ENCODE results near the gene ERI2.

Gene ERI2

DNA sequence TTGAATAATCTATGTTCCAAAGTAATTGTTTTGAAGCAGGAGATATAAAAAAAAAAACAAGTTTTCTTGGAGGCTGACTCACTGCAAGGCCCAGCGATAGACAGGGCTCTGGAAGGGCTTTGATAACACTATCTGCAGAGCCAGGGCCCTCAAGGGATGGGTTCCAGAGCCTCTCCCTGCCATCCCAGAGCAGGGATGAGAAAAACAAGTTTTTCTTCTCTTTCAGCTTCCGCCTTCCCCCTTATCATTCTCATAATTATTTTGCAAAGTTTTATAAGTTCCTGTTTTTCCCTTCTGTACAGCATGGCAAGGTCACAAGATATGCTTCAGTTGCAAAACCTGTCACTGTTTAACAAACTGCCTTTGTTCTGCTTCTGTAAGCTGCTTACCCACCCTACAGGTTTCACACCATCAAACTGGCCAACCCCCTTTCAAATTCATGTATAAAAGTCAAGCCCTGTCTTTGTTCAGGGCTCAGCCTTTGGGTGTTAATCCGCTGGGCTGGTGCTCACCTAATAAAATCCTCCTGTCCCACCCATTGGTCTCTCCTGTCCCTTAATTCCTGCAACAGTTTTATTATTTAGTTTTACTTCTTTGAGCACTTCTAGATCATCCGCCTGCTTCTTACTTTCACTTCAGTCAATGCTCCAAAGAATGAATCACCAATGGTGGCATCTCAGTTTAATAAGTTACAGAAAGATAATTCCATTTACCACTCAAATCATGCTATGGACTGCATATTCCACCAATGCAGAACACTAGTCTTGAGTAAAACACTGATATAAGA lies 59.0 kb downstream of the ERI2 start:
- Histone ChIP-seq H3K4me1 (ENCODE audit: control insufficient read depth, insufficient read depth, low read length) (no peaks in the 10 kb centered on the region), H3K9me3 (ENCODE audit: control insufficient read depth, insufficient read depth, low read depth, low read length) (no peaks in the 10 kb centered on the region), H3K36me3 (ENCODE audit: control insufficient read depth in 2 of 2, insufficient read depth in 1 of 2, low read length in 2 of 2) (no peaks in the 10 kb centered on the region), H3K4me3 (ENCODE audit: low read depth, low read length) (no peak overlapping the region), H3K27ac (ENCODE audit: extremely low read depth, low read depth, low read length) (no peak overlapping the region)
- TF ChIP-seq ZNF521 (tag by site-specific recombination; IDR thresholded peaks at IDR 0.05) (no peak), ZNF626 (tag by site-specific recombination; IDR thresholded peaks at IDR 0.05) (peak; percentile 79; the same call in 1 of the 2 replicates), SETDB1 (IDR thresholded peaks at IDR 0.05; ENCODE audit: insufficient read length, low read length) (peak; percentile 85)
- TF ChIP-seq, protein P1, sequence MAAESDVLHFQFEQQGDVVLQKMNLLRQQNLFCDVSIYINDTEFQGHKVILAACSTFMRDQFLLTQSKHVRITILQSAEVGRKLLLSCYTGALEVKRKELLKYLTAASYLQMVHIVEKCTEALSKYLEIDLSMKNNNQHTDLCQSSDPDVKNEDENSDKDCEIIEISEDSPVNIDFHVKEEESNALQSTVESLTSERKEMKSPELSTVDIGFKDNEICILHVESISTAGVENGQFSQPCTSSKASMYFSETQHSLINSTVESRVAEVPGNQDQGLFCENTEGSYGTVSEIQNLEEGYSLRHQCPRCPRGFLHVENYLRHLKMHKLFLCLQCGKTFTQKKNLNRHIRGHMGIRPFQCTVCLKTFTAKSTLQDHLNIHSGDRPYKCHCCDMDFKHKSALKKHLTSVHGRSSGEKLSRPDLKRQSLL (tag by site-specific recombination; IDR thresholded peaks at IDR 0.05): no peak
- TF ChIP-seq, protein P2, sequence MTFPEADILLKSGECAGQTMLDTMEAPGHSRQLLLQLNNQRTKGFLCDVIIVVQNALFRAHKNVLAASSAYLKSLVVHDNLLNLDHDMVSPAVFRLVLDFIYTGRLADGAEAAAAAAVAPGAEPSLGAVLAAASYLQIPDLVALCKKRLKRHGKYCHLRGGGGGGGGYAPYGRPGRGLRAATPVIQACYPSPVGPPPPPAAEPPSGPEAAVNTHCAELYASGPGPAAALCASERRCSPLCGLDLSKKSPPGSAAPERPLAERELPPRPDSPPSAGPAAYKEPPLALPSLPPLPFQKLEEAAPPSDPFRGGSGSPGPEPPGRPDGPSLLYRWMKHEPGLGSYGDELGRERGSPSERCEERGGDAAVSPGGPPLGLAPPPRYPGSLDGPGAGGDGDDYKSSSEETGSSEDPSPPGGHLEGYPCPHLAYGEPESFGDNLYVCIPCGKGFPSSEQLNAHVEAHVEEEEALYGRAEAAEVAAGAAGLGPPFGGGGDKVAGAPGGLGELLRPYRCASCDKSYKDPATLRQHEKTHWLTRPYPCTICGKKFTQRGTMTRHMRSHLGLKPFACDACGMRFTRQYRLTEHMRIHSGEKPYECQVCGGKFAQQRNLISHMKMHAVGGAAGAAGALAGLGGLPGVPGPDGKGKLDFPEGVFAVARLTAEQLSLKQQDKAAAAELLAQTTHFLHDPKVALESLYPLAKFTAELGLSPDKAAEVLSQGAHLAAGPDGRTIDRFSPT (tag by site-specific recombination; IDR thresholded peaks at IDR 0.05): no peak
- CTCF ChIA-PET: no interaction called here
- POLR2A ChIA-PET: no interaction called here

DNA sequence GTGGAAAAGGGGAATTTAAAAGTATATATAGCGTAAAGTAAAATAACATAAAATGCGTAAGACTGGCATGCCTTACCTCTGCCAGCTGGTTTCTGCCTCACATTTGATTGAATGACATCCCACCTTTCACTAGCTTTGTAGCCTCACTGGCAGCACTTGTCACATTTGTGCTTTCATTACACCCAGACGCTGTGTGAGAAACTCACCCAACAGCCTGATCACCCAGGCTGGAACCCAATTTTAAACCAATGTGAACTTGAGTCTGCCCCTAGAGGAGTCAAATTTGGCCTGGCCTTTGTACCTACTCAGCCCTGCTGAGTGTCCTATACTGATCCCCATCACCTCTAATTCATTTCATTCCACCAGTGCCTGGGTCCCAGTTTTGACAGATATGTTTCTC lies 59.8 kb downstream of the ERI2 start:
- H3K4me3 ChIP-seq (ENCODE audit: low read depth, low read length): no peak overlapping the region
- ChIA-PET POLR2A (no interaction called here), CTCF (no interaction called here)

More for the DNA sequence above, 59.8 kb downstream of the ERI2 start:
- H3K4me1 ChIP-seq (ENCODE audit: control insufficient read depth, insufficient read depth, low read length): no peaks in the 10 kb centered on the region
- no peak overlapping the region for H3K27ac ChIP-seq (ENCODE audit: extremely low read depth, low read depth, low read length)
- TF ChIP-seq ZNF391 (tag by site-specific recombination; IDR thresholded peaks at IDR 0.05; ENCODE audit: borderline replicate concordance, low read depth): no peak
- TF ChIP-seq, protein P3, sequence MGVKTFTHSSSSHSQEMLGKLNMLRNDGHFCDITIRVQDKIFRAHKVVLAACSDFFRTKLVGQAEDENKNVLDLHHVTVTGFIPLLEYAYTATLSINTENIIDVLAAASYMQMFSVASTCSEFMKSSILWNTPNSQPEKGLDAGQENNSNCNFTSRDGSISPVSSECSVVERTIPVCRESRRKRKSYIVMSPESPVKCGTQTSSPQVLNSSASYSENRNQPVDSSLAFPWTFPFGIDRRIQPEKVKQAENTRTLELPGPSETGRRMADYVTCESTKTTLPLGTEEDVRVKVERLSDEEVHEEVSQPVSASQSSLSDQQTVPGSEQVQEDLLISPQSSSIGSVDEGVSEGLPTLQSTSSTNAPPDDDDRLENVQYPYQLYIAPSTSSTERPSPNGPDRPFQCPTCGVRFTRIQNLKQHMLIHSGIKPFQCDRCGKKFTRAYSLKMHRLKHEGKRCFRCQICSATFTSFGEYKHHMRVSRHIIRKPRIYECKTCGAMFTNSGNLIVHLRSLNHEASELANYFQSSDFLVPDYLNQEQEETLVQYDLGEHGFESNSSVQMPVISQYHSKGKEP (tag by site-specific recombination; IDR thresholded peaks at IDR 0.05): no peak
- no peak for TF ChIP-seq ZNF132 (tag by site-specific recombination; IDR thresholded peaks at IDR 0.05; ENCODE audit: borderline replicate concordance)
- TF ChIP-seq ZFP37 (tag by site-specific recombination; IDR thresholded peaks at IDR 0.05): no peak
- no peak for TF ChIP-seq ZFP41 (tag by site-specific recombination; IDR thresholded peaks at IDR 0.05; ENCODE audit: borderline replicate concordance)
- TF ChIP-seq SP3 (tag by site-specific recombination; IDR thresholded peaks at IDR 0.05): no peak
- TF ChIP-seq GLI4 (tag by site-specific recombination; IDR thresholded peaks at IDR 0.05): no peak
- TF ChIP-seq, protein P4, sequence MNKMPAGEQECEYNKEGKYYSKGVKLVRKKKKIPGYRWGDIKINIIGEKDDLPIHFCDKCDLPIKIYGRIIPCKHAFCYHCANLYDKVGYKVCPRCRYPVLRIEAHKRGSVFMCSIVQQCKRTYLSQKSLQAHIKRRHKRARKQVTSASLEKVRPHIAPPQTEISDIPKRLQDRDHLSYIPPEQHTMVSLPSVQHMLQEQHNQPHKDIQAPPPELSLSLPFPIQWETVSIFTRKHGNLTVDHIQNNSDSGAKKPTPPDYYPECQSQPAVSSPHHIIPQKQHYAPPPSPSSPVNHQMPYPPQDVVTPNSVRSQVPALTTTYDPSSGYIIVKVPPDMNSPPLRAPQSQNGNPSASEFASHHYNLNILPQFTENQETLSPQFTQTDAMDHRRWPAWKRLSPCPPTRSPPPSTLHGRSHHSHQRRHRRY (tag by site-specific recombination; IDR thresholded peaks at IDR 0.05): no peak
- TF ChIP-seq ZNF521 (tag by site-specific recombination; IDR thresholded peaks at IDR 0.05): no peak
- TF ChIP-seq, protein P5, sequence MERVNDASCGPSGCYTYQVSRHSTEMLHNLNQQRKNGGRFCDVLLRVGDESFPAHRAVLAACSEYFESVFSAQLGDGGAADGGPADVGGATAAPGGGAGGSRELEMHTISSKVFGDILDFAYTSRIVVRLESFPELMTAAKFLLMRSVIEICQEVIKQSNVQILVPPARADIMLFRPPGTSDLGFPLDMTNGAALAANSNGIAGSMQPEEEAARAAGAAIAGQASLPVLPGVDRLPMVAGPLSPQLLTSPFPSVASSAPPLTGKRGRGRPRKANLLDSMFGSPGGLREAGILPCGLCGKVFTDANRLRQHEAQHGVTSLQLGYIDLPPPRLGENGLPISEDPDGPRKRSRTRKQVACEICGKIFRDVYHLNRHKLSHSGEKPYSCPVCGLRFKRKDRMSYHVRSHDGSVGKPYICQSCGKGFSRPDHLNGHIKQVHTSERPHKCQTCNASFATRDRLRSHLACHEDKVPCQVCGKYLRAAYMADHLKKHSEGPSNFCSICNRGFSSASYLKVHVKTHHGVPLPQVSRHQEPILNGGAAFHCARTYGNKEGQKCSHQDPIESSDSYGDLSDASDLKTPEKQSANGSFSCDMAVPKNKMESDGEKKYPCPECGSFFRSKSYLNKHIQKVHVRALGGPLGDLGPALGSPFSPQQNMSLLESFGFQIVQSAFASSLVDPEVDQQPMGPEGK (tag by site-specific recombination; IDR thresholded peaks at IDR 0.05): no peak
- no peak for TF ChIP-seq SP7 (tag by site-specific recombination; IDR thresholded peaks at IDR 0.05)
- no peak for TF ChIP-seq MYNN (tag by site-specific recombination; IDR thresholded peaks at IDR 0.05; ENCODE audit: borderline replicate concordance)
- TF ChIP-seq GLI2 (tag by site-specific recombination; IDR thresholded peaks at IDR 0.05; ENCODE audit: borderline replicate concordance, low read depth): no peak
- TF ChIP-seq FEZF1 (tag by site-specific recombination; IDR thresholded peaks at IDR 0.05): no peak
- TF ChIP-seq ZNF221 (tag by site-specific recombination; IDR thresholded peaks at IDR 0.05; ENCODE audit: borderline replicate concordance): no peak
- TF ChIP-seq, protein P6, sequence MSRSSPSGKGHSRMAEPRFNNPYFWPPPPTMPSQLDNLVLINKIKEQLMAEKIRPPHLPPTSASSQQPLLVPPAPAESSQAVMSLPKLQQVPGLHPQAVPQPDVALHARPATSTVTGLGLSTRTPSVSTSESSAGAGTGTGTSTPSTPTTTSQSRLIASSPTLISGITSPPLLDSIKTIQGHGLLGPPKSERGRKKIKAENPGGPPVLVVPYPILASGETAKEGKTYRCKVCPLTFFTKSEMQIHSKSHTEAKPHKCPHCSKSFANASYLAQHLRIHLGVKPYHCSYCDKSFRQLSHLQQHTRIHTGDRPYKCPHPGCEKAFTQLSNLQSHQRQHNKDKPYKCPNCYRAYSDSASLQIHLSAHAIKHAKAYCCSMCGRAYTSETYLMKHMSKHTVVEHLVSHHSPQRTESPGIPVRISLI (tag by site-specific recombination; IDR thresholded peaks at IDR 0.05): no peak
- TF ChIP-seq ZBTB17 (tag by site-specific recombination; IDR thresholded peaks at IDR 0.05): no peak
- no peak for TF ChIP-seq ZNF596 (tag by site-specific recombination; IDR thresholded peaks at IDR 0.05)
- H3K36me3 ChIP-seq (ENCODE audit: control insufficient read depth in 2 of 2, insufficient read depth in 1 of 2, low read length in 2 of 2): no peaks in the 10 kb centered on the region
- H3K9me3 ChIP-seq (ENCODE audit: control insufficient read depth, insufficient read depth, low read depth, low read length): no peaks in the 10 kb centered on the region

All from HEK293 (cell line).